CD4-positive, alpha-beta T cell treated with Interleukin-10 for 1 hour (primary cell): ENCODE results near the gene TRIM67.

Experiments used
- DNase-seq: peaks from one replicate; pipeline ENCODE4 v3.0.0-alpha.2; 2020

TRIM67 gene

GRCh38 chr1:231159202-231159962 is 2.5 kb upstream of the TRIM67 start:
- no peak for DNase-seq

- no peak for DNase-seq
Measured at GRCh38 chr1:231159963-231160761, 1.7 kb upstream of the TRIM67 start.

GRCh38 chr1:231160895-231161666 is 777 bp upstream of the TRIM67 start:
- no peak for DNase-seq

- peak; percentile 6 for DNase-seq
Measured at GRCh38 chr1:231162297-231162969, 575 bp downstream of the TRIM67 start.

GRCh38 chr1:231162970-231163829 is 1.3 kb downstream of the TRIM67 start:
- no peak for DNase-seq

GRCh38 chr1:231163830-231164427 is 2.1 kb downstream of the TRIM67 start:
- no peak for DNase-seq

GRCh38 chr1:231165371-231165770 is 3.5 kb downstream of the TRIM67 start:
- DNase-seq: no peak

- no peak for DNase-seq
Measured at GRCh38 chr1:231166398-231166797, 4.5 kb downstream of the TRIM67 start.

GRCh38 chr1:231170875-231171274 is 9.0 kb downstream of the TRIM67 start:
- no peak for DNase-seq

- DNase-seq: no peak
Measured at GRCh38 chr1:231171623-231172197, 9.9 kb downstream of the TRIM67 start.

GRCh38 chr1:231172411-231172810 is 10.6 kb downstream of the TRIM67 start:
- no peak for DNase-seq

- DNase-seq: no peak
Measured at GRCh38 chr1:231176421-231176820, 14.6 kb downstream of the TRIM67 start.

GRCh38 chr1:231177226-231177625 is 15.4 kb downstream of the TRIM67 start:
- DNase-seq: no peak

- no peak for DNase-seq
Measured at GRCh38 chr1:231177936-231178335, 16.1 kb downstream of the TRIM67 start.

GRCh38 chr1:231178970-231179369 is 17.1 kb downstream of the TRIM67 start:
- DNase-seq: no peak

- DNase-seq: no peak
Measured at GRCh38 chr1:231180034-231180433, 18.2 kb downstream of the TRIM67 start.

GRCh38 chr1:231181271-231181670 is 19.4 kb downstream of the TRIM67 start:
- DNase-seq: no peak

- DNase-seq: no peak
Measured at GRCh38 chr1:231182317-231182716, 20.5 kb downstream of the TRIM67 start.

GRCh38 chr1:231183639-231184590 is 22.1 kb downstream of the TRIM67 start:
- DNase-seq: no peak

- DNase-seq: no peak
Measured at GRCh38 chr1:231184891-231185290, 23.0 kb downstream of the TRIM67 start.
